ENCODE data around the gene PGRMC2.

The PGRMC2 gene

DNA sequence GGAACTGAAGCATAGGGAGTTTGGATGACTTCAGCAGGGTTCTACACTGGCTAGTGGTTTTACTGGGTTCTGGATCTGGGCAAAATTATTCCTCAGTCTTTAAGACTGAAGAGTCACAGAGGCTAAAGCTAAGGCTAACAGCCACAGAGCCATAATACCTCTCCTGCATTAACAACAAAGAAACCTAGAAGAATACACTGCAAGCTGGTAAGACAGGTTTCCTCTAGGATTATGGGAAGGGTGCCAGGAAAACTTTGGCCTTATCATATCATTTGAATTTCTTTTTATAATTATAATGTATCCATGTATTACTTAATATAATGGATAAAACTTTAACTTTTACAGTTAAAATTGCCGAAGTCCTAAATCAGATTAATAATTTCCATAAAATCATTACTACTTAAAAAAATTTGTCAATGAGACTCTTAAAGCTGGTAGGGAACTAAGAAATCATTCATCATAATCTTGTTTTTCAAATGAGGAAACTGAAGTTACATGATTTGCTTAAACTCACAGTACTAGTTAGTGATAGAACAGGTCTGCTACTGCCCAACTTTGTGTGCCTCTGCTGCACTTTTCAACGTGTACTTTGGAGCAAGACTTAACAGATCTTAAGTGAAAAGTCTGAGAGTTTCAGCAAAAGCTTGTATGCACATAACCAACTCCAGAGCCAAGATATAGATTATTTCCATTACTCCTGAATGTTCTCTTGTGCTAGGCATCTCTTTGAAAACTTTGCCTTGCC is 24.2 kb upstream of the PGRMC2 start:
- DNase-seq (ENCODE audit: low read depth) = no peak
- H3K4me3 ChIP-seq (ENCODE audit: low read depth, low read length) = no peak overlapping the region
- TF ChIP-seq, protein P1, sequence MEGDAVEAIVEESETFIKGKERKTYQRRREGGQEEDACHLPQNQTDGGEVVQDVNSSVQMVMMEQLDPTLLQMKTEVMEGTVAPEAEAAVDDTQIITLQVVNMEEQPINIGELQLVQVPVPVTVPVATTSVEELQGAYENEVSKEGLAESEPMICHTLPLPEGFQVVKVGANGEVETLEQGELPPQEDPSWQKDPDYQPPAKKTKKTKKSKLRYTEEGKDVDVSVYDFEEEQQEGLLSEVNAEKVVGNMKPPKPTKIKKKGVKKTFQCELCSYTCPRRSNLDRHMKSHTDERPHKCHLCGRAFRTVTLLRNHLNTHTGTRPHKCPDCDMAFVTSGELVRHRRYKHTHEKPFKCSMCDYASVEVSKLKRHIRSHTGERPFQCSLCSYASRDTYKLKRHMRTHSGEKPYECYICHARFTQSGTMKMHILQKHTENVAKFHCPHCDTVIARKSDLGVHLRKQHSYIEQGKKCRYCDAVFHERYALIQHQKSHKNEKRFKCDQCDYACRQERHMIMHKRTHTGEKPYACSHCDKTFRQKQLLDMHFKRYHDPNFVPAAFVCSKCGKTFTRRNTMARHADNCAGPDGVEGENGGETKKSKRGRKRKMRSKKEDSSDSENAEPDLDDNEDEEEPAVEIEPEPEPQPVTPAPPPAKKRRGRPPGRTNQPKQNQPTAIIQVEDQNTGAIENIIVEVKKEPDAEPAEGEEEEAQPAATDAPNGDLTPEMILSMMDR (IDR thresholded peaks at IDR 0.05; ENCODE audit: low read depth, low read length, missing control alignments) = no peak

DNA sequence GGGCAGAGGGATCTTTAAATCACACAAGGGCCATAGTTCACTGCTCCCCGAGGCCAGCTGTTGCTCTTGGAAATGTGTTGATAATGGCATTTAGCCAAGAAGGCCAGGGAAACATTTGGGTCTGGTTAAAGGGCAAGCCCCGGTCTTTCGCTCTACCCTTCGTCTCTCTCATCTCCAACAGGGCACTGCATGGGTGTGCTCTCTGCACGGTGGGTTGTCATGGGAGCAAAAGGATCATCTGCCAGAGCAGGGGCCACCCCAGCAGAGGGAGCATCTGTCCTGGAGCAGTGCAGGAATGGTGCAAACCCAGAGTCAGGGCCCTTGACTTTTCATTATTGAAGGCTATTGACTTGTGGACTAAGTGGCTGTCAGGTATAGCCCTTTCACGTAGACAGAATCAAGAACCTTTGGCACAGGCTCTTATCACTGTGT is 22.7 kb upstream of the PGRMC2 start:
- TF ChIP-seq, protein P1 (IDR thresholded peaks at IDR 0.05; ENCODE audit: low read depth, low read length, missing control alignments) = no peak
- no peak overlapping the region for H3K4me3 ChIP-seq (ENCODE audit: low read depth, low read length)
- DNase-seq (ENCODE audit: low read depth) = no peak

DNA sequence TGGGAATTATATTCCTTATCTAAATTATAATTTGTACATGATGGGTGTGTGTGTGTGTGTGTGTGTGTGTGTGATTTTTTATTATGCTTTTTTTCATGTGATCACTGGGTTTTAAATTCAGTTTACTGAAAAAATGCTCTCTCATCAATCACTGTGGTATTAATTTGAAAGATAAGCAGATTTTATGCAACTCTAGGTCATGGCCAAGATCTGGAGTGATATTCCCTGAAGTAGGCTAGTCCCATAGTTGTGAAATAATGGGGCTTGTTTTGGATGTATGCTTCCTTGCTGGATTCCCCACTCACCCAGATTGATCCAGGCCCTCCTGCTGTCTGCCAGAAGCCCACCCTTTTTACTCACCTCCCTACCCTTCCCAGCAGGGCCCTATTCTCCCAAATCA is 22.0 kb upstream of the PGRMC2 start:
- no peak overlapping the region for H3K4me3 ChIP-seq (ENCODE audit: low read depth, low read length)
- DNase-seq (ENCODE audit: low read depth) = no peak
- TF ChIP-seq, protein P1 (IDR thresholded peaks at IDR 0.05; ENCODE audit: low read depth, low read length, missing control alignments) = no peak

DNA sequence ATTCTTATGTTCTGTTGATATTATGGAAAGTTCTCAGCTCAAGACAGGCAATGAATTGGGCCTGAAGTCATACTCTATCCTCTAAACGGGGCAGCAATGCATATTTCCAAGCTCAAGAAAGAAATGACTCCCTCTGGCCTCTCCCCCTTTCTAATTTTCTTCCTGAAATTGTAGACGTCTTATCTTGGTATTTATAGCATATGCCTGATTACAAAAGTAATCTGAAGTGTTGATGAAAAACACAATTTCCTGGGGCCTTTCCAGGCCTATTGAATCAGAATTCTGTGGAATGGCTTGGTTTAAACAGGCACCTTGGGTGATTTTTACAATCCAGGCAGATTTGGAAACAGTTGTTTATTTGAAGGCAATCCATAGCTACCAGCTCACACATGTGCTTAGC is 21.4 kb upstream of the PGRMC2 start:
- H3K4me3 ChIP-seq (ENCODE audit: low read depth, low read length) = no peak overlapping the region
- TF ChIP-seq, protein P1 (IDR thresholded peaks at IDR 0.05; ENCODE audit: low read depth, low read length, missing control alignments) = no peak
- no peak for DNase-seq (ENCODE audit: low read depth)

DNA sequence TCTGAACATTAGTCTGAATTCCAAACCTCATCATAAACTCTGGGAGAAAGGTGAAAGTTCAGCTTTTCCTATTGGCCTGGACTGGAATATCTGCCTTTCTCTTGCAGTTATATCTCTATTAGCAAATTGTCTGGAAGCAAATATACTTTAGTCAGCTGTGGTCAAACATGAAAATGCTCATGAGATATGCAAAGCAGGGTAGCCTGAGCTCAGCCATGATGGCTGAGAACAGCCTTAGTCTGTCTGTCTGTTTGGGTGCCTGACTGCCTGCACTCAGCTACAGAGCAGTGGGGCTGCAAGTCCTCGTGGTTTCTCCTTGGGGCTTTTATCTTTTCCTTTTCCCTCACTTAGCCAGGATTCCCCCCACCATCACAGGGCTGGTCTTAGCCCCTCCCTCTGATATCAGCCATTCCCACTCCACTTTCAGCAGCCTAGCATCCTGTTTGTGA is 19.5 kb upstream of the PGRMC2 start:
- TF ChIP-seq, protein P1 (IDR thresholded peaks at IDR 0.05; ENCODE audit: low read depth, low read length, missing control alignments) = no peak
- H3K4me3 ChIP-seq (ENCODE audit: low read depth, low read length) = no peak overlapping the region
- no peak for DNase-seq (ENCODE audit: low read depth)

DNA sequence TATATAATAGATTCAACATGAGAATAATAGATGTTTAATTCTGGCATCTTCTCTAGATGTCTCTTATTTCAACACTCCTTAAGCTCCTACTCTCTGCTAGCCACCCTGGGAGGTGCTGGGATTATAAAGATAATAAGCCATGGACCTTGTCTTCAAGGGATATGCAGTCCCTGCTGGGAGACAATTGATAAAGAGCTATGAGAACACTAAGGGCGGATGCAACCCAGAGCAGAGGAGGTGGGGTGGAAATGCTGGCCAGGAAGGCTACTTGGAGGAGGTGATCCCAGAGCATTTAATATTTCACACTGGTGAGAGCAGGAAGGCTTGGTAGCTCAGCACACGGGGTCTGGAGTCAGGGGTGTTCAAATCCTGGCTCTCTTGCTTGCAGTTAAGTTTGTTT is 18.3 kb upstream of the PGRMC2 start:
- TF ChIP-seq, protein P1 (IDR thresholded peaks at IDR 0.05; ENCODE audit: low read depth, low read length, missing control alignments) = no peak
- no peak for DNase-seq (ENCODE audit: low read depth)
- no peak overlapping the region for H3K4me3 ChIP-seq (ENCODE audit: low read depth, low read length)

DNA sequence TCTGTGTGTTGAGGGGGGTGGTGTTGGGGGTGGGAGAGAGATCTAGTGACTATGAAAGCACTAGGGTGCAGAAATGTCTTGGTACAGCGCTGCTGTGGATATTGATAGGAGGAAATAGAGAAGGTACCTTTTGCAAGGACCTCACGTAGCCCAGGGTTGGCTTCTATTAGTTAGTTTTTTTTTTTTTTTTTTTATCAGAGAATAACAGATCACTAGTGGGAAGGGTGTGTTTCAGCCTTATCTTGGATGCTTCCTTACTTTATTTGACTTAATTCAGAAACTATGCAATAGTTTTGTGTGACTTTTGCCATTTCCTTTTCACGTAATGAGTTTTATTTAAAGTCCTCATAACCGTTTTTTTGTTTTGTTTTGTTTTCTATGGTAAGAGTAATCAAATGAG is 16.4 kb upstream of the PGRMC2 start:
- TF ChIP-seq, protein P1 (IDR thresholded peaks at IDR 0.05; ENCODE audit: low read depth, low read length, missing control alignments) = no peak
- H3K4me3 ChIP-seq (ENCODE audit: low read depth, low read length) = no peak overlapping the region
- DNase-seq (ENCODE audit: low read depth) = no peak

Data from GM12864 (cell line).